Esophagus squamous epithelium (tissue), 5 donors: Measurements from ENCODE around the gene CDR2L. TPM values are rescaled to one million over a fixed set of nuclear protein-coding genes. Genes with fewer than 3 reads are reported as not detected.
A peak's percentile ranks its signal among the peaks of the same experiment; 100 is the strongest.
"Not testable (repeated sequence)": the region's sequence is repeated elsewhere in the genome, so short reads cannot be mapped to it uniquely, and the experiment has no call there.

Source experiments
- DNase-seq: peaks from one replicate; lab custom pipeline; 2025; lab: John Stamatoyannopoulos, UW
- H3K27ac ChIP-seq, 4 donors: fragments of 200-600 bp; sonication (generic); one replicate each; pipeline ENCODE4 v1.5.1; 2016 to 2019; ENCODE audit warnings: mild to moderate bottlenecking in 1 of 4
- H3K27me3 ChIP-seq, 4 donors: fragments of 200-600 bp; sonication (generic); 1 replicate in 3 of 4; 2 replicates in 1 of 4; pipeline versions ENCODE4 v1.5.1 to v1.6.0; 2017 to 2021; ENCODE audit warnings: antibody characterized with exemption in 1 of 4
- H3K36me3 ChIP-seq, 3 donors: fragments of 200-600 bp; sonication (generic); one replicate each; pipeline ENCODE4 v1.5.1; 2016 to 2019
- H3K4me1 ChIP-seq, 3 donors: fragments of 200-600 bp; sonication (generic); one replicate each; pipeline ENCODE4 v1.5.1; 2017 to 2019
- H3K4me3 ChIP-seq, 4 donors: fragments of 200-600 bp; sonication (generic); 1 replicate in 3 of 4; 2 replicates in 1 of 4; pipeline ENCODE4 v1.5.1; 2016 to 2019; ENCODE audit warnings: mild to moderate bottlenecking in 2 of 4, moderate library complexity in 1 of 4
- H3K9me3 ChIP-seq, 3 donors: fragments of 200-600 bp; sonication (generic); one replicate each; pipeline ENCODE4 v1.5.1; 2016 to 2019
- POLR2A ChIP-seq, 4 donors: fragments of 450-650 bp; IDR thresholded peaks; one replicate each; pipeline ENCODE4 v1.6.1; 2017; ENCODE audit warnings: antibody characterized with exemption in 4 of 4, mild to moderate bottlenecking in 4 of 4, moderate library complexity in 3 of 4
- WGBS, 2 donors: methylation state at CpG; one replicate each; pipeline ENCODE4 v1.1.5; 2018; 5-methylcytosine and 5-hydroxymethylcytosine counted together
- intact Hi-C: fragments of 100-400 bp; cut with DNase I; formaldehyde crosslinking; loops from one replicate; pipeline ENCODE4 v1.15.0; 2022
- total RNA-seq, 4 donors: library from RNA; depleted of rRNA; stranded (reverse); fragments of >200 nt; gene quantifications; one replicate each; pipeline ENCODE4 v1.1.0, GENCODE V29; 2016
- TF ChIP-seq, protein P1 (sequence below), 6 experiments: fragments of 450-650 bp in 4 of 6; fragments of 200-600 bp in 2 of 6; sonication (generic) in 2 of 6; IDR thresholded peaks; one replicate each; pipeline ENCODE4 v1.5.1; 2016 to 2019; ENCODE audit warnings: antibody characterized with exemption in 6 of 6, mild to moderate bottlenecking in 4 of 6, moderate library complexity in 4 of 6
- donor health status: DM: yes; HTN: yes; CAD: no.

CDR2L gene
- total RNA-seq, 4 donors from 2014 or later, result 5.3 to 7.9 (median 6.7) TPM

DNA sequence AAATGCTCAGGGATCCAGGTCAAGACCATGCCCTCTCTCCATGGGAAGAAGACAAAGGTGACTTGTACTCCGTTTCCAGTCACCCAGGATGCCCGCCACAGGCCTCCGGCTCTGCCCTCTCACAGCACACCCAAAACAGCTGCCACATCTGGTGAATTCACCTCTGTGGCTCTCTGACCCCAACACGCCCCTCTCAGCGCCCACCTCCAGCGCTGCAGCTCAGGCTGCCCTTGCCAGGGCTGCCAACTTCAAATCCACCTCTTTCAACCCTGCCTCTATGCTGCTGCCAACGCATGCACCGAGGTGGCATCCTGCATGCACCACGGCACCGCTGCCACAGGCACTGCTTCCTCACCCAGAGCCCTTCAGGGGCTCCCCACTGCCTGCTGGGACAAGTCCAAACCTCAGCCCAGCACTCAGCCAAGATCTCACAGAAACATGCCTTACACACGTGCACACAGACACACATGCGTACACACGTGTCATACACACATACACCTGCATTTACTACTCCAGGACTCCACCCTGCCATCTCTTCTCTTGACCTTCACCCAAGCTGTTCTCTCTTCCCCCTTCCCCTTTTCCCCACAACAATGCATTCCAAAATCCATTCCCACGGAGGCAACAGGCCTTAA is 22.3 kb upstream of the CDR2L start:
- Histone ChIP-seq H3K4me3 (no peak overlapping the region), H3K27ac (no peak overlapping the region), H3K36me3 (no peaks in the 10 kb centered on the region), H3K9me3 (no peaks in the 10 kb centered on the region), H3K4me1 (peaks cover 11 to 52% (median 15%) of the 10 kb centered on the region in 3 donors), H3K27me3 (peaks cover 0 to 8% (median 0%) of the 10 kb centered on the region in 4 donors)
- intact Hi-C loops, result loop anchor here (10.0 kb wide), 2 partner anchors 140 to 230 kb away; partner anchors contain the start of gene ARMC7
- TF ChIP-seq POLR2A (IDR thresholded peaks at IDR 0.05), result no peak
- TF ChIP-seq, protein P1, sequence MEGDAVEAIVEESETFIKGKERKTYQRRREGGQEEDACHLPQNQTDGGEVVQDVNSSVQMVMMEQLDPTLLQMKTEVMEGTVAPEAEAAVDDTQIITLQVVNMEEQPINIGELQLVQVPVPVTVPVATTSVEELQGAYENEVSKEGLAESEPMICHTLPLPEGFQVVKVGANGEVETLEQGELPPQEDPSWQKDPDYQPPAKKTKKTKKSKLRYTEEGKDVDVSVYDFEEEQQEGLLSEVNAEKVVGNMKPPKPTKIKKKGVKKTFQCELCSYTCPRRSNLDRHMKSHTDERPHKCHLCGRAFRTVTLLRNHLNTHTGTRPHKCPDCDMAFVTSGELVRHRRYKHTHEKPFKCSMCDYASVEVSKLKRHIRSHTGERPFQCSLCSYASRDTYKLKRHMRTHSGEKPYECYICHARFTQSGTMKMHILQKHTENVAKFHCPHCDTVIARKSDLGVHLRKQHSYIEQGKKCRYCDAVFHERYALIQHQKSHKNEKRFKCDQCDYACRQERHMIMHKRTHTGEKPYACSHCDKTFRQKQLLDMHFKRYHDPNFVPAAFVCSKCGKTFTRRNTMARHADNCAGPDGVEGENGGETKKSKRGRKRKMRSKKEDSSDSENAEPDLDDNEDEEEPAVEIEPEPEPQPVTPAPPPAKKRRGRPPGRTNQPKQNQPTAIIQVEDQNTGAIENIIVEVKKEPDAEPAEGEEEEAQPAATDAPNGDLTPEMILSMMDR (IDR thresholded peaks at IDR 0.05), result no peak
- WGBS, 2 donors, result 39 to 59% methylated on average over 10 to 11 of the region's 14 CpGs
- no peak for DNase-seq

DNA sequence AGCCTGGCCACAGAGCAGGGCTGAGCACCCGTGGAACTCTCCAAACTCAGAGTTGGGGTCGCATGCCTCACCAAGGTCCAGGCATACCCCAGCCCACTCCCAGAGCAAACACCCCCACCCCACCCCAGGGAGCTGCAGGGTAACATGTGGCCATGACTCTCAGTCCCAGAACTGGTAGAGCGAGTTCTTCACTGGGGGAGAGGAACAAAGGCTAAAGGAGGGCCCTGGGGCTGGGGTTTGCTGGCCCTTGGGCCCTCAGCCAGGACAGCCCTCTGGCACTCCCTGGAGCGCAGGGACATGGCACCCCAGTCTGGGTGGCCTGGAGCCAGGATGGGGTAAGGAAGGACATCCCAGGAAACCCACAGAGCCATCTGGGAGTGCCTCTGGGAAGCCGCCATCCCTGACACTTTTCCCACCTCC is 19.1 kb upstream of the CDR2L start:
- intact Hi-C loops, result loop anchor here (10.0 kb wide), 2 partner anchors 136 to 226 kb away; partner anchors contain the start of gene ARMC7
- peaks cover 17 to 63% (median 22%) of the 10 kb centered on the region in 3 donors for H3K4me1 ChIP-seq
- H3K27me3 ChIP-seq, result peaks cover 0 to 40% (median 1%) of the 10 kb centered on the region in 4 donors
- H3K27ac ChIP-seq, result no peak overlapping the region
- no peaks in the 10 kb centered on the region for H3K9me3 ChIP-seq
- H3K4me3 ChIP-seq, result no peak overlapping the region
- WGBS, 2 donors, result 100% methylated on average over 1 of the region's 5 CpGs; no CpG with 5 or more reads in 1 of the 2 donors
- no peaks in the 10 kb centered on the region for H3K36me3 ChIP-seq
- TF ChIP-seq POLR2A (IDR thresholded peaks at IDR 0.05), result no peak
- TF ChIP-seq, protein P1 (IDR thresholded peaks at IDR 0.05), result no peak
- DNase-seq, result no peak

DNA sequence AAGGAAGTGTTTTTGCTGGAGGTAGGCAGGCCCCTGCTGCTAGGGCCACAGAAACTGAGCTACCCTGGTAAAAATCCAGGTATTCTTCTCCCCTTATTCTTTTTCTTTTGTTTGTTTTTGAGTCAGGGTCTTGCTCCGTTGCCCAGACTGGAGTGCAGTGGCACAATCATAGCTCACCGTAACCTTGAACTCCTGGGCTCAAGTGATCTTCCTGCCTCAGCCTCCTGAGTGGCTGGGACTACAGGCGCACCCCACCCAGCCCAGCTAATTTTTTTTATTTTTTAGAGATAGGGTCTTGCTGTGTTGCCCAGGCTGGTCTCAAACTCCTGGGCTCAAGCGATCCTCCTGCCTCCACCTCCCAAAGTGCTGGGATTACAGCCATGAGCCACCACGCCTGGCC is 17.9 kb upstream of the CDR2L start:
- not testable (repeated sequence) for H3K4me3 ChIP-seq, H3K36me3 ChIP-seq, H3K27ac ChIP-seq, DNase-seq, H3K9me3 ChIP-seq
- intact Hi-C loops, result loop anchor here (10.0 kb wide), 2 partner anchors 135 to 225 kb away; partner anchors contain the start of gene ARMC7
- 88 to 92% methylated on average over 5 of the region's 5 CpGs for WGBS, 2 donors
- Histone ChIP-seq H3K4me1 (peaks cover 17 to 63% (median 22%) of the 10 kb centered on the region in 3 donors), H3K27me3 (peaks cover 0 to 52% (median 1%) of the 10 kb centered on the region in 4 donors)

DNA sequence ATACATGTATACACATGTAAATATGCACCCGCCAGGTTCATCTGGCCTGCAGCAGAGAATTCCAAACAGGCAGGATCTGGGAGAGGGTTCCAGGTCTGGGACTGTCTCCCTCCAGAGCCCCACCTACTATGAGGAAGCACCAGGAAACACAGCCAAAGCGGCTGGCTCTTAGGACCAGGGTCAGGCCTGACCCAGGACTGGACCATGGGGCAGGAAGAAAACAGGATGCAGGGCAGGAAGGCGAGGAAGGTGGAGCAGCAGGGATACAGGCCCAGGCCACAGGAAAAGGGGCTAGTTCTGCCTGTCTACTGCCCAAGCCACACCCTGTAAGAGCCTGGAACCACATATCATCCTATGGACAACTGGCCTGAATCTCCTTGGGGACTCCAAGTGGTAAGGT is 17.0 kb upstream of the CDR2L start:
- no peak for DNase-seq
- peak overlapping the region in 2 of 4 donors; percentile 62 to 78 for H3K27ac ChIP-seq
- no peaks in the 10 kb centered on the region for H3K36me3 ChIP-seq
- H3K27me3 ChIP-seq, result peaks cover 0 to 61% (median 1%) of the 10 kb centered on the region in 4 donors
- H3K4me3 ChIP-seq, result peak overlapping the region in 2 of 4 donors; percentile 65 to 87
- TF ChIP-seq, protein P1 (IDR thresholded peaks at IDR 0.05), result no peak
- TF ChIP-seq POLR2A (IDR thresholded peaks at IDR 0.05), result no peak
- intact Hi-C loops, result no loop called here
- H3K4me1 ChIP-seq, result peaks cover 17 to 55% (median 22%) of the 10 kb centered on the region in 3 donors
- H3K9me3 ChIP-seq, result no peaks in the 10 kb centered on the region
- 81 to 84% methylated on average over 3 of the region's 3 CpGs for WGBS, 2 donors

DNA sequence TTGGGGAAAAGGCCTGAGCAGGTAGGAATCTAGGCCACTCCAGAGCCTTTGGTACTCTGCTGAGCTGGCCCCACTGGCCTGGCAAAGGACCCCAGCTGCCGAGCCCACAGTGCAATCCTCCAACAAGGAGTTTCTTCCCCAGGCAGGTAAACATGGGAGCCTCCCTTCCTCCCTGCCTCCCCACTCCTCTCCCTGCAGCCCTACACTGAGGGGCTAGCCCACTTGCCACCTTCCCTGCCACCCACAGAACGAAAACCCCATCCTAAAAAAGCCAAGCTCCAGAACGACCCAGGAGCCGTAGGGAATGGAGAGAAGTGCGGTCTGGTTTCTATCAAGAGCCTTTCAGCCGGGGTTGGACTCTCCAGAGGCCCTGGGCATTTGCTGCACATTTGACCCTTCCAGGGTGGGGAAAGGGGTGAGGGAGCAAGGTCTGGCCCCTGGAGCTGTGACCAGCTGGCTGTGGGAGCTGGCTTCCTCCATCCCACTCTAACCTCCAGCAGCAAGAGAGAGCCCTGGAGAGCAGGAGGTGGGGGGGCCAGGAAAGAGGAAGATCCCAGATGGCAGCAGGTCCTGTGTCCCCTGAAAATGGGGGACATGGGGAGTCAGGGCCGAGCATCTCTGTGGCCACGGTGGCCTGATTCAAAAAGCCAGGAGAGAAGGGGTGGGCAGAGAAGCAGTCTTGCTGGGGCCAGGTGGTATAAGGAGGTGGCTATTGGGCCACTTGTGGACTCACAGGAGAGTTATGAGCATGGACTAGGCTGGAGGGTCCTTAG is 16.2 kb upstream of the CDR2L start:
- TF ChIP-seq POLR2A (IDR thresholded peaks at IDR 0.05), result no peak
- TF ChIP-seq, protein P1 (IDR thresholded peaks at IDR 0.05), result no peak
- no peak for DNase-seq
- Histone ChIP-seq H3K27me3 (peaks cover 0 to 61% (median 1%) of the 10 kb centered on the region in 4 donors), H3K9me3 (no peaks in the 10 kb centered on the region), H3K4me1 (peaks cover 17 to 53% (median 22%) of the 10 kb centered on the region in 3 donors), H3K36me3 (no peaks in the 10 kb centered on the region), H3K4me3 (peak overlapping the region; percentile 52 to 87 (median 64)), H3K27ac (peak overlapping the region; percentile 40 to 78 (median 66))
- 75 to 76% methylated on average over 2 to 3 of the region's 8 CpGs for WGBS, 2 donors
- intact Hi-C loops, result no loop called here
